ENCODE data around the gene KDM6A. TPM values are rescaled to one million over a fixed set of nuclear protein-coding genes. Genes with fewer than 3 reads are reported as not detected.
"Not testable (repeated sequence)": the region's sequence is repeated elsewhere in the genome, so short reads cannot be mapped to it uniquely, and the experiment has no call there.

KDM6A gene
- total RNA-seq, 1 donor: 20.3 TPM

DNA sequence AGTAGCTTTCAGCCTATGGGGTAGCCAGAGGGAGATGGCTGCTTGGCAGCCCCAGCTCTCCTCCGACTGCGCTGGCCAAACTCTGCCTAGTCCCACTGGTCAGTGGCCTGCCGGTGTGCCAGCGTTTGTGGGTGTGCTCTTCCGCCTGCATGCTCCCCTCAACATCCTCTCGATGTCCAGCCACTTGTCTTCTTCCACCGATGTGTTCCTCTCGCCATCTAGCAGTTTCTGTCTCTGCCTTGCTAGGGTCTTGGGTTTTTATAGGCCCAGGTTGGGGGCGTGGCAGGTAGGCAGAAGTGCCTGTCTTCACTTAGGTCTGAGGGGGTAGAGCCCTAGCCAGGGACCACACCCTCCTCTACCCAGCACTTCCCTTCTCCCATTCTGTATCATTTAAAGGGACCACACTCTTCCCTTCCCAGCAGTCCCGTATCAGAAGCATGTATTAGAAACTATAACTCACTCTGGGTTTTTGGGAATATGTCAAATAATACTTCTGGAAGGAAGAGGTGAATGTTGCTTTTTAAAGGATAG lies 124.4 kb downstream of the KDM6A start:
- H3K27me3 ChIP-seq (ENCODE audit: insufficient read depth, low read length): no peaks in the 10 kb centered on the region
- H3K79me2 ChIP-seq (ENCODE audit: insufficient read depth, low read length): peaks cover 68% of the 10 kb centered on the region
- TF ChIP-seq, protein P1, sequence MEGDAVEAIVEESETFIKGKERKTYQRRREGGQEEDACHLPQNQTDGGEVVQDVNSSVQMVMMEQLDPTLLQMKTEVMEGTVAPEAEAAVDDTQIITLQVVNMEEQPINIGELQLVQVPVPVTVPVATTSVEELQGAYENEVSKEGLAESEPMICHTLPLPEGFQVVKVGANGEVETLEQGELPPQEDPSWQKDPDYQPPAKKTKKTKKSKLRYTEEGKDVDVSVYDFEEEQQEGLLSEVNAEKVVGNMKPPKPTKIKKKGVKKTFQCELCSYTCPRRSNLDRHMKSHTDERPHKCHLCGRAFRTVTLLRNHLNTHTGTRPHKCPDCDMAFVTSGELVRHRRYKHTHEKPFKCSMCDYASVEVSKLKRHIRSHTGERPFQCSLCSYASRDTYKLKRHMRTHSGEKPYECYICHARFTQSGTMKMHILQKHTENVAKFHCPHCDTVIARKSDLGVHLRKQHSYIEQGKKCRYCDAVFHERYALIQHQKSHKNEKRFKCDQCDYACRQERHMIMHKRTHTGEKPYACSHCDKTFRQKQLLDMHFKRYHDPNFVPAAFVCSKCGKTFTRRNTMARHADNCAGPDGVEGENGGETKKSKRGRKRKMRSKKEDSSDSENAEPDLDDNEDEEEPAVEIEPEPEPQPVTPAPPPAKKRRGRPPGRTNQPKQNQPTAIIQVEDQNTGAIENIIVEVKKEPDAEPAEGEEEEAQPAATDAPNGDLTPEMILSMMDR (IDR thresholded peaks at IDR 0.05; ENCODE audit: extremely low read depth, low read depth, low read length): no peak
- no peak overlapping the region for H2AFZ ChIP-seq (ENCODE audit: low read length)
- no peak for DNase-seq (ENCODE audit: insufficient read length, low spot score, missing footprints)
- peaks cover 3% of the 10 kb centered on the region for H3K4me1 ChIP-seq (ENCODE audit: insufficient read depth, low read length)
- H3K9me3 ChIP-seq (ENCODE audit: low read depth, low read length): no peaks in the 10 kb centered on the region
- H3K4me3 ChIP-seq (ENCODE audit: insufficient read depth, low read length): no peak overlapping the region
- H3K27ac ChIP-seq (ENCODE audit: low read depth, low read length): no peak overlapping the region
- H4K20me1 ChIP-seq (ENCODE audit: insufficient read depth, low read length): peaks cover 53% of the 10 kb centered on the region
- H3K36me3 ChIP-seq (ENCODE audit: insufficient read depth, low read length): no peaks in the 10 kb centered on the region
- H3K4me2 ChIP-seq (ENCODE audit: insufficient read depth, low read length): no peak overlapping the region

DNA sequence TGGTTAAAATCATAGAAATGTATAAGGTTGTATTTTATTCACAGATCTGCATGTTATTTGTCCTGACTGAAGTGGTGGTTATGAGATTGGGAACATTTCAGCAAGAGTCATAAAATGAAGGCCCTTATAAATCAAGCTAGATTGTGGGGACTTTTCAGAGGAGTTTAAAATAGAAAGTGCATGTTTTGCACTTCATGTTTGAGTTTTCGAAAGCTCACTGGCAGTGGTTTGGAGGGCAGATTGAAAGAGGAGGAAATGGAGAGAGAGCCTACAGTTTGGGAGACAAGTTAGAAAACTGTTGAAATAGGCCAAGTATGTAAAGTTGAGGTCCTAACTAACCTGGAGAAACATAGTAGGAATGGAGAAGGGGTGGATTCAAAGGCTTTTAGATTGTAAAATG lies 124.9 kb downstream of the KDM6A start:
- Histone ChIP-seq H3K36me3 (ENCODE audit: insufficient read depth, low read length) (no peaks in the 10 kb centered on the region), H3K4me1 (ENCODE audit: insufficient read depth, low read length) (peaks cover 3% of the 10 kb centered on the region), H2AFZ (ENCODE audit: low read length) (no peak overlapping the region), H3K27ac (ENCODE audit: low read depth, low read length) (no peak overlapping the region), H4K20me1 (ENCODE audit: insufficient read depth, low read length) (peaks cover 53% of the 10 kb centered on the region), H3K4me3 (ENCODE audit: insufficient read depth, low read length) (no peak overlapping the region), H3K4me2 (ENCODE audit: insufficient read depth, low read length) (no peak overlapping the region), H3K79me2 (ENCODE audit: insufficient read depth, low read length) (peaks cover 66% of the 10 kb centered on the region), H3K9me3 (ENCODE audit: low read depth, low read length) (no peaks in the 10 kb centered on the region), H3K27me3 (ENCODE audit: insufficient read depth, low read length) (no peaks in the 10 kb centered on the region)
- TF ChIP-seq, protein P1 (IDR thresholded peaks at IDR 0.05; ENCODE audit: extremely low read depth, low read depth, low read length): no peak
- no peak for DNase-seq (ENCODE audit: insufficient read length, low spot score, missing footprints)

DNA sequence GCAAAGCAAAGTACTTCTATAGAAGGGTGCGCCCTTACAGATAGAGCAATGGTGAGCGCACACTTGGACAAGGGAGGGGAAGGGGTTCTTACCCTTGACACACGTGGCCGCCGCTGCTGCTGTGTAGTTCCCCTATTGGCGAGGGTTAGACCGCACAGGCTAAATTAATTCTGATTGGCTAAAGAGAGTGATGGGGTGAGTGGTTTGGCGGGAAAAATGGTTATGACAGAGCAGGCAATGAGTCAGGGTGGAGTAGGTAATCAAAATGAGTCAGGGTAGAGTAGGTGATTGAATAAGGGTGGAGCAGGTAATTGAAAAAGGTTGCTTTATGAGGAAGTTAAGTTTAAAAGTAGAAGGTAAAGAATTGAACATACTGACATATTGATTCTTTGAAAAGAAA lies 126.2 kb downstream of the KDM6A start:
- Histone ChIP-seq H3K79me2 (ENCODE audit: insufficient read depth, low read length) (peaks cover 59% of the 10 kb centered on the region), H4K20me1 (ENCODE audit: insufficient read depth, low read length) (peaks cover 53% of the 10 kb centered on the region)
- not testable (repeated sequence) for H3K4me2 ChIP-seq (ENCODE audit: insufficient read depth, low read length); H3K4me1 ChIP-seq (ENCODE audit: insufficient read depth, low read length); H3K4me3 ChIP-seq (ENCODE audit: insufficient read depth, low read length); H3K27ac ChIP-seq (ENCODE audit: low read depth, low read length); DNase-seq (ENCODE audit: insufficient read length, low spot score, missing footprints); H3K9me3 ChIP-seq (ENCODE audit: low read depth, low read length); H2AFZ ChIP-seq (ENCODE audit: low read length); H3K36me3 ChIP-seq (ENCODE audit: insufficient read depth, low read length); H3K27me3 ChIP-seq (ENCODE audit: insufficient read depth, low read length)

DNA sequence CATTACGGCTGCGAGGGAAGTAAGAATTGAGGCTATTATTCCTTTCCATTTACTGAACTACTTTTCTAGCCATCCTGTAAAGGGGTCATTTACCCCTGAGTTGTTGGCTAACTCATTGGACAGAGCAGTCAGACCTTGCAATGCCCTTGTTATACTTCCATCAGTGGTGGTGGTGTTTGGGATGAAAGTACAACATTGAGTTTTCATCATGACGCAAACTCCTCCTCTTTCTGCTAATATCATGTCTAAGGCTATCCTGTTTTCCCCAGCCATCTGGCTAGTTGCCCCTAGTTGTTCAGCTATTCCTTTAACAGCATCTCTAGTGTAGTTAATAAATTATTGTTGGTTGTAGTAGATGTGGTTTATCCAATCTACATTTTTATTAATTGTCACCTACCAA lies 126.9 kb downstream of the KDM6A start:
- H2AFZ ChIP-seq (ENCODE audit: low read length); H3K4me3 ChIP-seq (ENCODE audit: insufficient read depth, low read length); H3K27me3 ChIP-seq (ENCODE audit: insufficient read depth, low read length); H3K4me2 ChIP-seq (ENCODE audit: insufficient read depth, low read length); H3K4me1 ChIP-seq (ENCODE audit: insufficient read depth, low read length); H3K27ac ChIP-seq (ENCODE audit: low read depth, low read length); DNase-seq (ENCODE audit: insufficient read length, low spot score, missing footprints); H3K9me3 ChIP-seq (ENCODE audit: low read depth, low read length); H3K36me3 ChIP-seq (ENCODE audit: insufficient read depth, low read length): not testable (repeated sequence)
- peaks cover 53% of the 10 kb centered on the region for H3K79me2 ChIP-seq (ENCODE audit: insufficient read depth, low read length)
- peaks cover 46% of the 10 kb centered on the region for H4K20me1 ChIP-seq (ENCODE audit: insufficient read depth, low read length)

DNA sequence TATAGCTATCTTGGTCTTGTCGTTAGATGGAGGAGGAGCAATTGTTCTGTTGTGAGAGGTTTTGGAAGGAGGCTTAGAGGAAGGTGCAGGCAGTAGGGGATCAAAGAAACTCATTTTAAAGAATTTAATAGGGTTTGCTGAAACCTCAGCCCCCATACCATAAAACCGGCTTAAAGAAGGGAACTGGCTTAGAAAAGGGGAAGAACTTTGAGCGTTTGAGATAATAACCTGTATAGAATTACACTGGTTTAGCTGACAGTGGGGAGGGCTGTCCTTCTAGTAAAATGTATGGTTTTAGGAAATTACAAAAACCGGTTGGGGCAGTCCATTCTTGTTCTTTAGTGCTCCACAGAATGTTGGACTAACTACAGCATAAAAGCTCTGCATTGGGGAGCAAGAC lies 128.1 kb downstream of the KDM6A start:
- Histone ChIP-seq H3K4me3 (ENCODE audit: insufficient read depth, low read length) (no peak overlapping the region), H4K20me1 (ENCODE audit: insufficient read depth, low read length) (peaks cover 45% of the 10 kb centered on the region), H3K4me1 (ENCODE audit: insufficient read depth, low read length) (peaks cover 3% of the 10 kb centered on the region), H3K4me2 (ENCODE audit: insufficient read depth, low read length) (no peak overlapping the region), H3K9me3 (ENCODE audit: low read depth, low read length) (no peaks in the 10 kb centered on the region), H2AFZ (ENCODE audit: low read length) (no peak overlapping the region), H3K36me3 (ENCODE audit: insufficient read depth, low read length) (no peaks in the 10 kb centered on the region), H3K27ac (ENCODE audit: low read depth, low read length) (no peak overlapping the region), H3K79me2 (ENCODE audit: insufficient read depth, low read length) (peaks cover 50% of the 10 kb centered on the region), H3K27me3 (ENCODE audit: insufficient read depth, low read length) (no peaks in the 10 kb centered on the region)
- DNase-seq (ENCODE audit: insufficient read length, low spot score, missing footprints): no peak
- TF ChIP-seq, protein P1 (IDR thresholded peaks at IDR 0.05; ENCODE audit: extremely low read depth, low read depth, low read length): no peak
